GM23338 (cell line): ENCODE data around the gene BAD. TPM values are rescaled to one million over a fixed set of nuclear protein-coding genes. Genes with fewer than 3 reads are reported as not detected.

Source experiments
- polyA plus RNA-seq: library from polyadenylated mRNA; unstranded; fragments of >200 nt; fragmentation: Nextera tagmentation; extraction: Ambion mirVana; gene quantifications from 2 replicates; pipeline ENCODE4 v1.2.1, GENCODE V29; 2016
- small RNA-seq: library from RNA; depleted of rRNA; stranded (forward); fragments of <200 nt; gene quantifications from one replicate; pipeline ENCODE3, GENCODE V24; 2014; ENCODE audit warnings: low replicate concordance
- total RNA-seq: library from RNA; depleted of rRNA; stranded (reverse); fragments of >200 nt; shearing (Covaris generic); gene quantifications from 2 replicates; pipeline ENCODE4 v1.2.3, GENCODE V29; 2014; rRNA removed

The BAD gene
- total and polyA plus RNA-seq, 2 experiments from 2014 or later: 46.3 to 46.4 TPM

Small RNA genes lying within 50 kb of the gene (small RNA-seq; reads per million reads assigned to genes)
- not detected for gene RF00019

Other genes starting within 250 kb of the BAD start
- 0.54 and 1.1 TPM in 2 replicates for gene FLRT1, start 248.7 kb downstream of the BAD start, total RNA-seq
- 0.40 and 0.76 TPM in 2 replicates for gene FLRT1, start 248.7 kb downstream of the BAD start, polyA plus RNA-seq
- 22.2 and 33.0 TPM in 2 replicates for gene MACROD1, start 118.6 kb downstream of the BAD start, total RNA-seq
- 51.3 and 51.6 TPM in 2 replicates for gene MACROD1, start 118.6 kb downstream of the BAD start, polyA plus RNA-seq
- gene STIP1, start 98.5 kb downstream of the BAD start, total RNA-seq: 346 and 351 TPM in 2 replicates
- 194 and 213 TPM in 2 replicates for gene STIP1, start 98.5 kb downstream of the BAD start, polyA plus RNA-seq
- 0.43 and 1.5 TPM in 2 replicates for gene FERMT3, start 77.9 kb downstream of the BAD start, total RNA-seq
- 1.1 and 1.6 TPM in 2 replicates for gene FERMT3, start 77.9 kb downstream of the BAD start, polyA plus RNA-seq
- 36.9 and 40.6 TPM in 2 replicates for gene TRPT1, start 58.5 kb downstream of the BAD start, total RNA-seq
- 52.2 and 55.7 TPM in 2 replicates for gene TRPT1, start 58.5 kb downstream of the BAD start, polyA plus RNA-seq
- gene NUDT22, start 58.4 kb downstream of the BAD start, total RNA-seq: 35.1 and 67.0 TPM in 2 replicates
- 31.1 and 33.9 TPM in 2 replicates for gene NUDT22, start 58.4 kb downstream of the BAD start, polyA plus RNA-seq
- gene DNAJC4, start 54.1 kb downstream of the BAD start, total RNA-seq: 7.7 and 10.5 TPM in 2 replicates
- gene DNAJC4, start 54.1 kb downstream of the BAD start, polyA plus RNA-seq: 31.0 and 34.4 TPM in 2 replicates
- 24.2 and 25.8 TPM in 2 replicates for gene VEGFB, start 50.1 kb downstream of the BAD start, total RNA-seq
- gene VEGFB, start 50.1 kb downstream of the BAD start, polyA plus RNA-seq: 20.8 and 24.6 TPM in 2 replicates
- gene FKBP2, start 43.6 kb downstream of the BAD start, total RNA-seq: 31.4 and 35.0 TPM in 2 replicates
- 201 and 221 TPM in 2 replicates for gene FKBP2, start 43.6 kb downstream of the BAD start, polyA plus RNA-seq
- gene PPP1R14B, start 37.7 kb downstream of the BAD start, total RNA-seq: 283 and 315 TPM in 2 replicates
- 250 and 418 TPM in 2 replicates for gene PPP1R14B, start 37.7 kb downstream of the BAD start, polyA plus RNA-seq
- 89.8 and 103 TPM in 2 replicates for gene PLCB3, start 33.1 kb downstream of the BAD start, total RNA-seq
- gene PLCB3, start 33.1 kb downstream of the BAD start, polyA plus RNA-seq: 28.1 and 30.9 TPM in 2 replicates
- 32.5 and 35.6 TPM in 2 replicates for gene GPR137, start 1.2 kb upstream of the BAD start, total RNA-seq
- 16.3 and 17.7 TPM in 2 replicates for gene GPR137, start 1.2 kb upstream of the BAD start, polyA plus RNA-seq
- 1.0 TPM in 1 of 2 replicates, not detected in the other for gene KCNK4, start 6.6 kb upstream of the BAD start, total RNA-seq
- not detected in 2 replicates for gene KCNK4, start 6.6 kb upstream of the BAD start, polyA plus RNA-seq
- not detected in 2 replicates for gene CATSPERZ, start 15.7 kb upstream of the BAD start, total RNA-seq
- 0.99 and 1.8 TPM in 2 replicates for gene CATSPERZ, start 15.7 kb upstream of the BAD start, polyA plus RNA-seq
- 50.1 and 55.1 TPM in 2 replicates for gene ESRRA, start 20.9 kb upstream of the BAD start, total RNA-seq
- 13.7 and 15.7 TPM in 2 replicates for gene ESRRA, start 20.9 kb upstream of the BAD start, polyA plus RNA-seq
- gene TRMT112, start 32.9 kb upstream of the BAD start, total RNA-seq: 298 and 349 TPM in 2 replicates
- 927 and 1,003 TPM in 2 replicates for gene TRMT112, start 32.9 kb upstream of the BAD start, polyA plus RNA-seq
- 202 and 212 TPM in 2 replicates for gene PRDX5, start 33.5 kb upstream of the BAD start, total RNA-seq
- 300 and 312 TPM in 2 replicates for gene PRDX5, start 33.5 kb upstream of the BAD start, polyA plus RNA-seq
- 12.1 and 12.3 TPM in 2 replicates for gene CCDC88B, start 55.5 kb upstream of the BAD start, total RNA-seq
- gene CCDC88B, start 55.5 kb upstream of the BAD start, polyA plus RNA-seq: 5.9 and 6.8 TPM in 2 replicates
- gene RPS6KA4, start 74.5 kb upstream of the BAD start, total RNA-seq: 18.6 and 19.9 TPM in 2 replicates
- gene RPS6KA4, start 74.5 kb upstream of the BAD start, polyA plus RNA-seq: 3.5 and 4.1 TPM in 2 replicates